Stimulated activated CD8-positive, alpha-beta memory T cell treated with anti-CD3 and anti-CD28 coated beads, Interleukin-7, amount 100 ng/mL, for 48 hours (primary cell): Measurements from ENCODE around the gene VASN.
"Not testable (repeated sequence)": the region's sequence is repeated elsewhere in the genome, so short reads cannot be mapped to it uniquely, and the experiment has no call there.

Experiments
- DNase-seq, 2 donors: peaks; one replicate each; pipeline ENCODE4 v3.0.0-alpha.2; 2020; ENCODE audit warnings: low read depth in 1 of 2; ENCODE audit errors: extremely low read depth in 1 of 2

VASN gene

GRCh38 chr16:4383591-4384444 is 12.2 kb downstream of the VASN start:
- DNase-seq, result no peak

- no peak for DNase-seq
These were observed 12.9 kb downstream of the VASN start for GRCh38 chr16:4384509-4384942.

- DNase-seq, result no peak
These were observed 13.6 kb downstream of the VASN start for GRCh38 chr16:4385066-4385788.

GRCh38 chr16:4385789-4386450 is 14.3 kb downstream of the VASN start:
- no peak for DNase-seq

GRCh38 chr16:4386451-4386805 is 14.8 kb downstream of the VASN start:
- DNase-seq, result no peak

- no peak for DNase-seq
These were observed 15.4 kb downstream of the VASN start for GRCh38 chr16:4386951-4387565.

GRCh38 chr16:4387781-4388180 is 16.1 kb downstream of the VASN start:
- DNase-seq, result no peak

GRCh38 chr16:4388271-4389021 is 16.8 kb downstream of the VASN start:
- DNase-seq, result no peak

- DNase-seq, result no peak
These were observed 17.7 kb downstream of the VASN start for GRCh38 chr16:4389051-4389955.

GRCh38 chr16:4390266-4391260 is 18.9 kb downstream of the VASN start:
- DNase-seq, result no peak

- no peak for DNase-seq
These were observed 20.2 kb downstream of the VASN start for GRCh38 chr16:4391631-4392381.

- no peak for DNase-seq
These were observed 21.0 kb downstream of the VASN start for GRCh38 chr16:4392382-4393239.

GRCh38 chr16:4393240-4393600 is 21.6 kb downstream of the VASN start:
- no peak for DNase-seq

GRCh38 chr16:4393850-4394249 is 22.2 kb downstream of the VASN start:
- not testable (repeated sequence) for DNase-seq

GRCh38 chr16:4395055-4395726 is 23.5 kb downstream of the VASN start:
- DNase-seq, result no peak
